ENCODE results near the gene GRIFIN. TPM values are rescaled to one million over a fixed set of nuclear protein-coding genes. Genes with fewer than 3 reads are reported as not detected.

Gene GRIFIN
- total and polyA plus RNA-seq, 9 of the 15 experiments (the other 6 are each of a cell fraction or from before 2014, with no cell fraction given), result not detected

GRCh38 chr7:2503056-2503941, 27.1 kb upstream of the GRIFIN start:
- Histone ChIP-seq H2AFZ (ENCODE audit: low read depth, low read length) (no peak overlapping the region), H3K27ac (ENCODE audit: extremely low read depth, low read depth, low read length) (no peak overlapping the region), H3K9me3 (replicated peaks; ENCODE audit: control insufficient read depth, insufficient read depth, low read depth, low read length) (no peaks in the 10 kb centered on the region), H3K9me1 (ENCODE audit: control insufficient read depth, insufficient read depth, low read length) (no peaks in the 10 kb centered on the region), H3K4me3 (no peak overlapping the region), H3K9ac (ENCODE audit: insufficient read depth in 1 of 2, low read depth in 2 of 2, low read length in 2 of 2) (no peak overlapping the region), H3K36me3 (ENCODE audit: control insufficient read depth, insufficient read depth, low read length) (no peaks in the 10 kb centered on the region), H4K20me1 (replicated peaks; ENCODE audit: control insufficient read depth, insufficient read depth, low read length) (no peaks in the 10 kb centered on the region), H3K4me1 (replicated peaks in 1 of 2; ENCODE audit: control insufficient read depth in 2 of 2, insufficient read depth in 2 of 2, low read length in 2 of 2) (peaks cover 0 to 53% of the 10 kb centered on the region in 2 experiments; a peak in 2 of 5 replicates), H3K27me3 (ENCODE audit: control insufficient read depth in 2 of 2, insufficient read depth in 2 of 2, low read length in 2 of 2) (peaks cover 2 to 59% of the 10 kb centered on the region in 2 experiments; a peak in 3 of 5 replicates), H3K4me2 (ENCODE audit: insufficient read depth, low read length) (no peak overlapping the region), H3K79me2 (ENCODE audit: control insufficient read depth, insufficient read depth, low read length) (no peaks in the 10 kb centered on the region)
- CTCF ChIA-PET (ENCODE audit: low intra/inter-chr PET ratio), result no interaction called here
- DNase-seq (ENCODE audit: extremely low read depth in 1 of 4, low spot score in 3 of 4), result no peak
- TF ChIP-seq EP400 (IDR thresholded peaks at IDR 0.05) (no peak), ZKSCAN3 (CRISPR knock-in tag; IDR thresholded peaks at IDR 0.05) (no peak), CC2D1A (IDR thresholded peaks at IDR 0.05) (no peak), MEIS2 (IDR thresholded peaks at IDR 0.05; ENCODE audit: partially characterized antibody) (no peak), RUNX1 (IDR thresholded peaks at IDR 0.05; ENCODE audit: low read depth) (no peak), TFAM (CRISPR knock-in tag; conservative IDR thresholded peaks at IDR 0.05) (no peak), NCOA2 (IDR thresholded peaks at IDR 0.05; ENCODE audit: partially characterized antibody in 2 of 2) (no peak), ZNF77 (CRISPR knock-in tag; IDR thresholded peaks at IDR 0.05) (no peak), EGR1 (conservative IDR thresholded peaks at IDR 0.05) (peak; percentile 58), ZFP36 (IDR thresholded peaks at IDR 0.05; ENCODE audit: low read depth, low read length, partially characterized antibody) (peak; percentile 63), ZFP91 (CRISPR knock-in tag; IDR thresholded peaks at IDR 0.05) (no peak), ZNF143 (CRISPR knock-in tag; IDR thresholded peaks at IDR 0.05) (no peak), KLF10 (CRISPR knock-in tag; IDR thresholded peaks at IDR 0.05) (no peak)
- 11% methylated on average over 22 of the region's 25 CpGs for WGBS (ENCODE audit: insufficient coverage, low coverage, missing lambda C conversion rate)
- FAIRE-seq, result no peak
- POLR2A ChIA-PET, result interaction anchor here (0.7 kb wide), 1 partner anchor 308 kb away, joined by 3 read pairs; no protein-coding TSS in a partner anchor
- no peak for ATAC-seq
- intact Hi-C loops (cut with micrococcal nuclease) (no loop called here), in situ Hi-C loops (cut with MboI) (no loop called here)
- BruUV-seq (replicated peaks), result no TSS peak
